ENCODE results near the gene SFTPB.
"Not testable (repeated sequence)": the region's sequence is repeated elsewhere in the genome, so short reads cannot be mapped to it uniquely, and the experiment has no call there.

Gene SFTPB

DNA sequence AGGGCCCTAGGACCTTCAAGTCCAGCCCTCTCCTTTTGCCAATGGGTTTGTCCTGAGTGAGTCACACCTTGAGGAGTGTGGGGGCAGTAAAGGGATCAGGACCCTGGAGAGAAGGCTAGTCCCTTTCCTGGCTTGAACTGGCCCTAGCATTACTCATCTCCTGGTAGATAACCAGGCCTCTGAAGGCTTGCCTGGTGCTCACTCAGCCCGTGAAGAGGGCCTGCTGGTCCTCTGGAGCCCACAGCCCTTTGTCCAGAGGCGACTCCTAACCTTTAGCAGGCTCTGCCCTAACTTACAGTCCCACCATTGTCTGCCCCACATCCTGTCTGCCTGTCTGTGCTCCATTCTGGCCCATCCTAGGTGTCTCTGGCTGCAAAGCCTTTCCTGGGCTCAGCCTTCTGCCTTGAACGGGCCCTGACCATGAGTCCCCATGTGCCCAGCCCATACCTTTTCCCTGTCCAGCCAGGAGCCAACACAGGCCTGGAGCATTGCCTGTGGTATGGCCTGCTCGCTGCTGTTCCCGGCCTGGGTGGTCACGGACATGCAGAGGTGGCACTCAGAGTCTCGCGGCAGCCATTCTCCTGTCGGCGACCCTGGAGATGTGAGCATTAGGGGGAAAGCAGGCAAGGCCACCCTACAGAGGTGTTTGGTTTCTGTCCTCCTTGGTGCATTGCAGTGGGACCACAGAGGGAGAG is 5.0 kb downstream of the SFTPB start:
- H3K27me3 ChIP-seq, result no peaks in the 10 kb centered on the region
- no peak overlapping the region for H3K4me3 ChIP-seq
- peaks cover 0 to 17% (median 7%) of the 10 kb centered on the region in 4 donors for H3K4me1 ChIP-seq
- peak; percentile 73 to 79 for DNase-seq
- no peaks in the 10 kb centered on the region for H3K9me3 ChIP-seq
- peaks cover 0 to 17% (median 13%) of the 10 kb centered on the region in 3 donors for H3K36me3 ChIP-seq
- intact Hi-C loops (cut with DNase I; ENCODE audit: low total_unique reads), result no loop called here
- TF ChIP-seq, protein P1, sequence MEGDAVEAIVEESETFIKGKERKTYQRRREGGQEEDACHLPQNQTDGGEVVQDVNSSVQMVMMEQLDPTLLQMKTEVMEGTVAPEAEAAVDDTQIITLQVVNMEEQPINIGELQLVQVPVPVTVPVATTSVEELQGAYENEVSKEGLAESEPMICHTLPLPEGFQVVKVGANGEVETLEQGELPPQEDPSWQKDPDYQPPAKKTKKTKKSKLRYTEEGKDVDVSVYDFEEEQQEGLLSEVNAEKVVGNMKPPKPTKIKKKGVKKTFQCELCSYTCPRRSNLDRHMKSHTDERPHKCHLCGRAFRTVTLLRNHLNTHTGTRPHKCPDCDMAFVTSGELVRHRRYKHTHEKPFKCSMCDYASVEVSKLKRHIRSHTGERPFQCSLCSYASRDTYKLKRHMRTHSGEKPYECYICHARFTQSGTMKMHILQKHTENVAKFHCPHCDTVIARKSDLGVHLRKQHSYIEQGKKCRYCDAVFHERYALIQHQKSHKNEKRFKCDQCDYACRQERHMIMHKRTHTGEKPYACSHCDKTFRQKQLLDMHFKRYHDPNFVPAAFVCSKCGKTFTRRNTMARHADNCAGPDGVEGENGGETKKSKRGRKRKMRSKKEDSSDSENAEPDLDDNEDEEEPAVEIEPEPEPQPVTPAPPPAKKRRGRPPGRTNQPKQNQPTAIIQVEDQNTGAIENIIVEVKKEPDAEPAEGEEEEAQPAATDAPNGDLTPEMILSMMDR (IDR thresholded peaks at IDR 0.05), result no peak
- no peak overlapping the region for H3K27ac ChIP-seq

DNA sequence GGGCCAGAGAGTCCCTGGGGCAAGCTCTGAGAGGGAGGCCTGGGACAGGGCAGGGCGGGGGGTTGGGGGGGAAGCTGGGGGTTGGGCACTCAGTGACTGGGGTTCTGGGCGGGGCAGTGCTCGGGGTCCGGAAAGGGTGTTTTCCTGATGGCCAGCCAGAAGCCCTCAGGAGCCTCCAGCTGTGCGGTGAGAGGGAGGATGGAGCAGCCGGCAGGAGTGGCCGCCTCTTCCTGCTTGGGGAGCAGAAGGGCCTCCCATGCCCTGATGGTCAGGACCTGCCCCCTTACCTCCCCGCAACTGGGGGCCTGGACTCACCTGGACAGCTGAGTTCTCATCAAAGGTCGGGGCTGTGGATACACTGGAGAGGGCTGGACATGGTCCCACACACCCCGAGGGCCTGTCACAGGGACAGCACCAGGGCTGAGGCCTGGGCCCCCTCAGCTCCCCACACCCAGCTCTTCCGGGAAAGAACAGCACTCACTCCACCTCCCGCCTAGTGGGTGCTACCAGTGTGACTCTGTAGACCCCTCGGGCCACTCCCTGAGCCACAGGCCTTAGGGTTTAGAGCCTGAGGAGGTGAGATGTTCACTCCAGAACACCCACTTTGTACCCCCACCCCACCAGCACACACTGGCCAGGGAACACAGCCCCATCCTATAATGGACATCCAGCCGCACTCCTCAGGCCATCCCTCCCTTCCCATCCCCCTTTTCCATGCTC is 6.7 kb downstream of the SFTPB start:
- H3K36me3 ChIP-seq, result peaks cover 6 to 29% (median 19%) of the 10 kb centered on the region in 3 donors
- H3K4me1 ChIP-seq, result peaks cover 0 to 17% (median 7%) of the 10 kb centered on the region in 4 donors
- no peaks in the 10 kb centered on the region for H3K9me3 ChIP-seq
- DNase-seq, result no peak
- H3K4me3 ChIP-seq, result no peak overlapping the region
- intact Hi-C loops (cut with DNase I; ENCODE audit: low total_unique reads), result no loop called here
- no peaks in the 10 kb centered on the region for H3K27me3 ChIP-seq
- TF ChIP-seq, protein P1 (IDR thresholded peaks at IDR 0.05), result no peak
- H3K27ac ChIP-seq, result no peak overlapping the region

DNA sequence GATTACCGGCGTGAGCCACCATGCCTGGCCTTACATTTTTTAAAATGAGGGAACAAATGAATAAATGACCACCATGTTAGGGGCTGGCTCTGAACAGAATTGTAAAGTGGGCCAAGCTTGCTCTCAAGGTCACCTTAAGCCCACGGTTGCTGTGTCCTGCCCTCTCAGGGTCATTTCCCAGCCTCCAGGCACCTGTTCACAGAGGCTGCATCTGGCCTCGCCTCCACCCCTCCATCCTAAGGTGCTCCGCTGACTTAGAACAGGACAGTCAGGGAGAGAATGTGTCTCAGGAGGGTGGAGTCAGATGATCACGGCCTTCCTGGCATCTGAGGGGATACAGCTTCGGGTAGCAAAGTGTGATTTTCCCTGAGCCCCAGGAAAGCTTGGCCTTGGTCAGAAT is 7.3 kb downstream of the SFTPB start:
- no peaks in the 10 kb centered on the region for H3K27me3 ChIP-seq
- no peak overlapping the region for H3K4me3 ChIP-seq
- no peak overlapping the region for H3K27ac ChIP-seq
- no peak for DNase-seq
- peaks cover 6 to 34% (median 19%) of the 10 kb centered on the region in 3 donors for H3K36me3 ChIP-seq
- H3K4me1 ChIP-seq, result peaks cover 0 to 17% (median 7%) of the 10 kb centered on the region in 4 donors
- H3K9me3 ChIP-seq, result no peaks in the 10 kb centered on the region
- intact Hi-C loops (cut with DNase I; ENCODE audit: low total_unique reads), result no loop called here
- TF ChIP-seq, protein P1 (IDR thresholded peaks at IDR 0.05), result no peak

DNA sequence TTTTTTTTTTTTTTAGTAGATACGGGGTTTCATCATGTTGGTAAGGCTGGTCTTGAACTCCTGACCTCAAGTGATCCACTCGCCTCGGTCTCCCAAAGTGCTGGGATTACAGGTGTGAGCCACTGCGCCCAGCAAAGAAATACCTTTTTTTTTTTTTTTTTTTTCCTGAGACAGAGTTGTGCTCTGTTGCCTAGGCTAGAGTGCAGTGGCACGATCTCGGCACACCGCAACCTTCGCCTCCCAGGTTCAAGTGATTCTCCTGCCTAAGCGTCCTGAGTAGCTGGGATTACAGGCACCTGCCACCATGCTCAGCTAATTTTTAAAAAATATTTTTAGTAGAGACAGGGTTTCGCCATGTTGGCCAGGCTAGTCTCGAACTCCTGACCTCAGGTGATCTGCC is 7.7 kb downstream of the SFTPB start:
- H3K27me3 ChIP-seq; H3K9me3 ChIP-seq; H3K4me3 ChIP-seq; DNase-seq; H3K27ac ChIP-seq; intact Hi-C loops (cut with DNase I; ENCODE audit: low total_unique reads): not testable (repeated sequence)
- Histone ChIP-seq H3K36me3 (peaks cover 6 to 35% (median 19%) of the 10 kb centered on the region in 3 donors), H3K4me1 (peaks cover 0 to 17% (median 7%) of the 10 kb centered on the region in 4 donors)

DNA sequence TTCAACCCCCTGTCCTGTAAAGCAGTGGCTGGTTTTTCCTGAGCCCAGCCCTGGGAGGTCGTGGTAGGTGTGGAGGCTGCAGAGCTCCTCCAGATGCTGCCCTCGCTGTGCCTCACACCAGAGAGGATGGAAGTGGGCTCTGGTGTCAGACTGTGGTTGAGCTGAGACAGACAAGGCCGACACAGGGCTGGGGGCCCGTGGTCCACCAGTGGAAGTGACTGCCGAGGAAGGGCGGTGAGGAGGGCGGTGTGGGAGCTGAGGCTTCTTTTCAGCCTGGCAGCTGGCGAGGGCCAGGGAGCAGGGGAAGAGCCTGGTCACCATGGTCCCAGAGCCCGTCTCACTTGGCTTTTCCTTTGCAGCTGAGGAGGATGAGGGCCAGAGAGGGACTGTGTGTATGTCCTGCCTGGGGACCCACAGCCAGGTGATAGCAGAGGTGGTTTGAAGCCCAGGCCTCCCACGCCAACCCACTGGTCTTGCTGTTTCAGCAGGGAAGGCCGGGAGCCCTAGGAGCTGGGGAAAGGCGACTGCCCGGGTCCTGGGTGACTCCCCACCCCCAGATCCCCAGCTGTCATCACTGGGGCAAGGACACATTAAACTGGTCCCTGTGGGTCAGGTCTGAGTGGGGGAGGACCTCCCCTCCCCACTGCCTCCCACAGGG is 8.5 kb downstream of the SFTPB start:
- Histone ChIP-seq H3K9me3 (no peaks in the 10 kb centered on the region), H3K27me3 (no peaks in the 10 kb centered on the region), H3K4me1 (peaks cover 0 to 17% (median 7%) of the 10 kb centered on the region in 4 donors), H3K36me3 (peaks cover 6 to 35% (median 19%) of the 10 kb centered on the region in 3 donors), H3K4me3 (no peak overlapping the region), H3K27ac (no peak overlapping the region)
- intact Hi-C loops (cut with DNase I; ENCODE audit: low total_unique reads), result no loop called here
- no peak for DNase-seq
- TF ChIP-seq, protein P1 (IDR thresholded peaks at IDR 0.05), result no peak

DNA sequence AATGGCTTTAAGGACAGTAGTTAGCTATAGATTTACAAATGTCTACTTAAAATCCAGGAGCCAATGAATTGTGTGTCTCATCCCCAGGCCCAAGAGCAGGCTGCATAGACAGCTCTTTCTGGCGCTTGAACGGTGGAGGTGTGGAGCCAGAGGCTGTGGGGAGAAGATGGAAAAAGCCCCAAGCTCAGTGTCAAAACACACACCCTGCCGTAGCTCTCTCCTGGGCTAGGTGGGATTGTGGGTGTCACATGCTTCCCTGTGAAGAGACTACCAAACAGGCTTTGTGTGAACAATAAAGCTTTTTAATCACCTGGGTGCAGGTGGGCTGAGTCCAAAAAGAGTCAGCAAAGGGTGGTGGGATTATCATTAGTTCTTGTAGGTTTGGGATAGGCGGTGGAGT is 10.6 kb downstream of the SFTPB start:
- DNase-seq; intact Hi-C loops (cut with DNase I; ENCODE audit: low total_unique reads); H3K4me3 ChIP-seq; H3K9me3 ChIP-seq; H3K4me1 ChIP-seq; H3K27ac ChIP-seq; H3K27me3 ChIP-seq: not testable (repeated sequence)
- H3K36me3 ChIP-seq, result peaks cover 6 to 52% (median 31%) of the 10 kb centered on the region in 3 donors
